IMR-90 (cell line): Measurements from ENCODE around the gene PLCB4. TPM values are rescaled to one million over a fixed set of nuclear protein-coding genes. Genes with fewer than 3 reads are reported as not detected.

Source experiments
- ATAC-seq: fragments of 200-7000 bp; cut with Tn5 transposase; 2 replicates; pipeline ENCODE4 v1.9.1; 2020; ENCODE audit warnings: low read depth, mild to moderate bottlenecking, moderate library complexity
- BruUV-seq: library from RNA; stranded (reverse); fragments of 400-500 nt; replicated peaks from 2 replicates; lab custom pipeline; 2021; lab: Mats Ljungman, UMichigan
- CTCF ChIA-PET: fragments of 300-600 bp; formaldehyde crosslinking; extraction: SDS; loops from one replicate; lab custom pipeline; 2021; ENCODE audit warnings: antibody characterized with exemption; lab: Yijun Ruan, JAX
- POLR2A ChIA-PET: fragments of 300-600 bp; sonication (Branson Sonifier 250); formaldehyde crosslinking; loops from one replicate; lab custom pipeline; 2022; ENCODE audit warnings: antibody characterized with exemption; ENCODE audit not compliant: unreplicated experiment; lab: Charles Lee
- DNase-seq: peaks from one replicate; pipeline ENCODE4 v3.0.0; 2013
- H2AFZ ChIP-seq: replicated peaks from 2 replicates; pipeline ENCODE3; 2013; ENCODE audit warnings: low read length, mild to moderate bottlenecking; ENCODE audit not compliant: poor library complexity
- H2AK5ac ChIP-seq: 2 replicates; pipeline ENCODE4 v1.6.1; 2013; ENCODE audit warnings: low read depth, low read length, inconsistent platforms
- H2AK9ac ChIP-seq: replicated peaks from 2 replicates; pipeline ENCODE3; 2013; ENCODE audit warnings: mild to moderate bottlenecking, low read depth, low read length, moderate library complexity; ENCODE audit not compliant: poor library complexity
- H2BK120ac ChIP-seq: 2 replicates; pipeline ENCODE4 v1.6.1; 2013; ENCODE audit warnings: low read depth, low read length, inconsistent platforms
- H2BK15ac ChIP-seq: 3 replicates; pipeline ENCODE4 v1.6.1; 2013; ENCODE audit warnings: low read depth, low read length, inconsistent platforms
- H2BK20ac ChIP-seq: 2 replicates; pipeline ENCODE4 v1.6.1; 2013; ENCODE audit warnings: low read depth, mild to moderate bottlenecking, inconsistent platforms, low read length, moderate library complexity
- H2BK5ac ChIP-seq: 2 replicates; pipeline ENCODE4 v1.6.1; 2013; ENCODE audit warnings: mild to moderate bottlenecking, low read depth, low read length, inconsistent platforms; ENCODE audit not compliant: poor library complexity, severe bottlenecking
- H3K14ac ChIP-seq: replicated peaks from 2 replicates; pipeline ENCODE4 v1.6.1; 2013; ENCODE audit warnings: low read depth, low read length, inconsistent platforms
- H3K18ac ChIP-seq: 2 replicates; pipeline ENCODE4 v1.6.1; 2013; ENCODE audit warnings: low read depth, low read length, control low read depth
- H3K23ac ChIP-seq: 2 replicates; pipeline ENCODE4 v1.6.1; 2013; ENCODE audit warnings: low read depth, low read length, inconsistent platforms
- H3K27ac ChIP-seq: 2 replicates; pipeline ENCODE4 v1.5.1; 2013; ENCODE audit warnings: mild to moderate bottlenecking, control low read depth, low read length; ENCODE audit not compliant: insufficient read depth
- H3K27me3 ChIP-seq: 2 replicates; pipeline ENCODE4 v1.6.1; 2013; ENCODE audit warnings: low read length; ENCODE audit not compliant: control insufficient read depth, insufficient read depth
- H3K36me3 ChIP-seq: 2 replicates; pipeline ENCODE4 v1.6.1; 2013; ENCODE audit warnings: low read length, mixed read lengths; ENCODE audit not compliant: control insufficient read depth, insufficient read depth
- H3K4ac ChIP-seq: 2 replicates; pipeline ENCODE4 v1.6.1; 2013; ENCODE audit warnings: low read depth, low read length, inconsistent platforms
- H3K4me1 ChIP-seq: 2 replicates; pipeline ENCODE4 v1.6.1; 2013; ENCODE audit warnings: low read length, mixed read lengths; ENCODE audit not compliant: control insufficient read depth, insufficient read depth
- H3K4me2 ChIP-seq: 2 replicates; pipeline ENCODE4 v1.6.1; 2013; ENCODE audit warnings: low read depth, mild to moderate bottlenecking, control low read depth, low read length, moderate library complexity
- H3K4me3 ChIP-seq: 2 replicates; pipeline ENCODE4 v1.5.1; 2013; ENCODE audit warnings: low read depth, mild to moderate bottlenecking, control low read depth, low read length, moderate library complexity; ENCODE audit not compliant: insufficient read depth
- H3K56ac ChIP-seq: 2 replicates; pipeline ENCODE4 v1.6.1; 2013; ENCODE audit warnings: low read length, inconsistent platforms; ENCODE audit not compliant: insufficient read depth; ENCODE audit errors: extremely low read depth
- H3K79me1 ChIP-seq, 2 experiments: 2 replicates each; pipeline ENCODE4 v1.6.1; 2013; ENCODE audit warnings: low read length in 2 of 2, inconsistent platforms in 1 of 2, low read depth in 1 of 2
- H3K9ac ChIP-seq: 2 replicates; pipeline ENCODE4 v1.6.1; 2013; ENCODE audit warnings: low read depth, low read length, control low read depth
- H3K9me1 ChIP-seq: 2 replicates; pipeline ENCODE4 v1.6.1; 2013; ENCODE audit warnings: low read length, inconsistent platforms; ENCODE audit not compliant: insufficient read depth
- H3K9me3 ChIP-seq: 2 replicates; pipeline ENCODE4 v1.6.1; 2013; ENCODE audit warnings: low read length; ENCODE audit not compliant: control insufficient read depth, insufficient read depth
- H4K20me1 ChIP-seq: 2 replicates; pipeline ENCODE4 v1.6.1; 2013; ENCODE audit warnings: low read length, inconsistent platforms; ENCODE audit not compliant: insufficient read depth
- H4K5ac ChIP-seq: 2 replicates; pipeline ENCODE4 v1.6.1; 2013; ENCODE audit warnings: mild to moderate bottlenecking, low read depth, low read length, control low read depth
- H4K8ac ChIP-seq, 2 experiments: 2 replicates each; pipeline ENCODE4 v1.6.1; 2013; ENCODE audit warnings: low read depth in 2 of 2, low read length in 2 of 2, control low read depth in 1 of 2, inconsistent platforms in 1 of 2
- H4K91ac ChIP-seq: 2 replicates; pipeline ENCODE4 v1.6.1; 2013; ENCODE audit warnings: low read depth, low read length, inconsistent platforms; ENCODE audit not compliant: insufficient read depth
- CEBPB ChIP-seq: IDR thresholded peaks from 2 replicates; pipeline ENCODE4 v1.6.1; 2012; ENCODE audit warnings: low read depth, low read length, improper control_type of control experiment
- CTCF ChIP-seq: conservative IDR thresholded peaks from 2 replicates; pipeline ENCODE4 v1.5.1; 2012; ENCODE audit warnings: mild to moderate bottlenecking, low read depth, low read length, improper control_type of control experiment
- whole genome bisulfite sequencing, 2 experiments: methylation state at CpG; one replicate each; pipeline versions ENCODE4 v1.1.5 to v1.1.7; 2013; ENCODE audit warnings: missing lambda C conversion rate in 2 of 2; ENCODE audit not compliant: insufficient read length in 1 of 2; ENCODE audit errors: extremely low coverage in 2 of 2; 5-methylcytosine and 5-hydroxymethylcytosine counted together
- dilution Hi-C: fragments of 300-500 bp; cut with HindIII; formaldehyde crosslinking; loops from one replicate; pipeline ENCODE4 v1.14.3; 2018; ENCODE audit warnings: low sequenced_read_pairs; ENCODE audit not compliant: unreplicated experiment
- in situ Hi-C: fragments of 300-500 bp; cut with MboI; formaldehyde crosslinking; loops from 3 replicates; pipeline ENCODE4 v1.14.3; 2019; ENCODE audit warnings: low sequenced_read_pairs, inconsistent platforms, mixed read lengths
- intact Hi-C: fragments of 100-400 bp; cut with micrococcal nuclease; formaldehyde crosslinking; loops from 2 replicates; pipeline ENCODE4 v1.10.0; 2022
- polyA plus RNA-seq, 3 experiments: library from polyadenylated mRNA; depleted of rRNA; stranded (reverse); fragments of >200 nt; gene quantifications; 2 replicates each; pipeline ENCODE4 v1.2.3, GENCODE V29; 2012; ENCODE audit warnings: low replicate concordance in 1 of 3
- total RNA-seq: library from RNA; depleted of rRNA; stranded (reverse); fragments of >200 nt; gene quantifications from 2 replicates; pipeline ENCODE4 v1.2.3, GENCODE V29; 2012

Gene PLCB4
- total and polyA plus RNA-seq, 2 of the 4 experiments (the other 2 are of a cell fraction), result 12.5 to 24.0 TPM

GRCh38 chr20:9112541-9113515, 43.9 kb downstream of the PLCB4 start:
- Histone ChIP-seq H2BK15ac (no peak overlapping the region), H4K20me1 (no peaks in the 10 kb centered on the region; the same call in 1 of the 2 replicates), H3K4ac (no peak overlapping the region), H4K5ac (no peak overlapping the region), H2BK120ac (0 out of 2 replicates have a peak overlapping the region, but pooled peaks have one; percentile 10), H3K9me3 (no peaks in the 10 kb centered on the region), H3K18ac (no peak overlapping the region), H3K4me3 (no peak overlapping the region), H3K9ac (no peak overlapping the region), H2AK9ac (no peak overlapping the region), H3K14ac (peak overlapping the region; percentile 29; the same call in 1 of the 2 replicates), H3K4me1 (peaks cover 16% of the 10 kb centered on the region), H4K8ac (peak overlapping the region in 1 of 2 experiments; percentile 53; a peak in 2 of 4 replicates), H2AFZ (no peak overlapping the region), H3K56ac (no peak overlapping the region), H3K79me1 (peaks cover 35 to 58% of the 10 kb centered on the region in 2 experiments), H4K91ac (no peak overlapping the region), H3K4me2 (0 out of 2 replicates have a peak overlapping the region, but pooled peaks have one; percentile 32), H2BK5ac (peak overlapping the region; percentile 66), H3K23ac (peak overlapping the region; percentile 22; the same call in 1 of the 2 replicates), H3K9me1 (peaks cover 9% of the 10 kb centered on the region), H3K27me3 (no peaks in the 10 kb centered on the region), H3K27ac (no peak overlapping the region), H2AK5ac (no peak overlapping the region), H2BK20ac (no peak overlapping the region), H3K36me3 (no peaks in the 10 kb centered on the region)
- BruUV-seq, result no TSS peak
- CTCF ChIA-PET, result interaction anchor here (0.6 to 1.0 kb wide), 3 partner anchors 15 to 233 kb away, joined by 3 to 4 read pairs (median 3); no protein-coding TSS in a partner anchor
- in situ Hi-C loops, result no loop called here
- peak; percentile 71 for ATAC-seq
- no CpG with 5 or more reads among the region's 6 CpGs for WGBS, 2 experiments
- POLR2A ChIA-PET, result no interaction called here
- TF ChIP-seq CTCF, result no peak
- TF ChIP-seq CEBPB, result peak; percentile 37; the same call in 1 of the 2 replicates
- dilution Hi-C loops, result no loop called here
- DNase-seq, result peak; percentile 78
- intact Hi-C loops, result loop anchor here (5.0 kb wide), 1 partner anchor 261 kb away; no protein-coding TSS in a partner anchor
